CD8-positive, alpha-beta memory T cell (primary cell): ENCODE measurements around the gene FOSL2. TPM values are rescaled to one million over a fixed set of nuclear protein-coding genes. Genes with fewer than 3 reads are reported as not detected.
"Not testable (repeated sequence)": the region's sequence is repeated elsewhere in the genome, so short reads cannot be mapped to it uniquely, and the experiment has no call there.

Experiments used
- CTCF ChIA-PET: fragments of 350-600 bp; sonication (Branson Sonifier 250); formaldehyde crosslinking; loops from one replicate; lab custom pipeline; 2021; ENCODE audit warnings: antibody characterized with exemption; lab: Charles Lee
- POLR2A ChIA-PET: fragments of 350-600 bp; sonication (Branson Sonifier 250); formaldehyde crosslinking; loops from one replicate; lab custom pipeline; 2021; ENCODE audit warnings: antibody characterized with exemption; lab: Charles Lee
- DNase-seq, 5 donors: peaks; one replicate each; pipeline versions ENCODE4 v3.0.0 to v3.0.0-alpha.2; 2020 to 2022; ENCODE audit warnings: mixed read lengths in 1 of 5
- H3K27ac ChIP-seq: one replicate; pipeline ENCODE4 v1.7.0; 2013; ENCODE audit warnings: low read depth, mild to moderate bottlenecking, low read length, moderate library complexity
- H3K27me3 ChIP-seq: 2 replicates; pipeline ENCODE4 v1.7.0; 2013; ENCODE audit warnings: low read length, mild to moderate bottlenecking; ENCODE audit not compliant: insufficient read depth, poor library complexity, severe bottlenecking
- H3K36me3 ChIP-seq: 2 replicates; pipeline ENCODE4 v1.7.0; 2013; ENCODE audit warnings: mild to moderate bottlenecking, low read length, moderate library complexity; ENCODE audit not compliant: insufficient read depth
- H3K4me1 ChIP-seq: 2 replicates; pipeline ENCODE4 v1.7.0; 2013; ENCODE audit warnings: mild to moderate bottlenecking, low read length, moderate library complexity; ENCODE audit not compliant: insufficient read depth
- H3K4me3 ChIP-seq: 2 replicates; pipeline ENCODE4 v1.7.0; 2013; ENCODE audit warnings: mild to moderate bottlenecking, low read length
- H3K9me3 ChIP-seq: 2 replicates; pipeline ENCODE4 v1.7.0; 2013; ENCODE audit warnings: mild to moderate bottlenecking, low read length
- H3K27ac Mint-ChIP-seq, 8 donors: one replicate each; pipeline ENCODE4 v1.8.0; 2020 to 2021; ENCODE audit warnings: mixed read lengths in 8 of 8, mild to moderate bottlenecking in 6 of 8, inconsistent platforms in 3 of 8, moderate library complexity in 3 of 8
- H3K27me3 Mint-ChIP-seq, 2 donors: one replicate each; pipeline ENCODE4 v1.8.0; 2020 to 2021; ENCODE audit warnings: mixed read lengths in 2 of 2, mild to moderate bottlenecking in 1 of 2, moderate library complexity in 1 of 2
- H3K36me3 Mint-ChIP-seq, 3 donors: one replicate each; pipeline ENCODE4 v1.8.0; 2020 to 2021; ENCODE audit warnings: mixed read lengths in 3 of 3, inconsistent platforms in 1 of 3, mild to moderate bottlenecking in 1 of 3
- H3K4me1 Mint-ChIP-seq, 3 donors: one replicate each; pipeline ENCODE4 v1.8.0; 2020 to 2021; ENCODE audit warnings: mixed read lengths in 3 of 3, inconsistent platforms in 1 of 3, mild to moderate bottlenecking in 1 of 3
- H3K4me3 Mint-ChIP-seq, 7 donors: one replicate each; pipeline ENCODE4 v1.8.0; 2020 to 2021; ENCODE audit warnings: mixed read lengths in 7 of 7, mild to moderate bottlenecking in 6 of 7, moderate library complexity in 4 of 7, inconsistent platforms in 2 of 7
- H3K9me3 Mint-ChIP-seq, 5 donors: one replicate each; pipeline ENCODE4 v1.8.0; 2020 to 2022; ENCODE audit warnings: mixed read lengths in 5 of 5, mild to moderate bottlenecking in 3 of 5, moderate library complexity in 2 of 5, inconsistent platforms in 1 of 5
- polyA plus RNA-seq: library from polyadenylated mRNA; unstranded; fragments of 300-500 nt; fragmentation: Illumina TruSeq; gene quantifications from one replicate; pipeline ENCODE4 v1.2.3, GENCODE V29; 2021
- total RNA-seq, 2 experiments: library from RNA; stranded (reverse); gene quantifications; one replicate each; pipeline ENCODE4 v1.2.3, GENCODE V29; 2021

The FOSL2 gene
- total and polyA plus RNA-seq, 3 experiments from 2014 or later, result 14.1 to 47.3 (median 46.2) TPM

- Mint-ChIP-seq H3K4me3 (peak overlapping the region in 1 of 7 donors; percentile 78), H3K4me1 (peaks cover 39 to 48% (median 41%) of the 10 kb centered on the region in 3 donors), H3K9me3 (no peaks in the 10 kb centered on the region), H3K27ac (peak overlapping the region in 4 of 8 donors; percentile 0 to 80 (median 58)), H3K27me3 (no peaks in the 10 kb centered on the region), H3K36me3 (no peaks in the 10 kb centered on the region)
- Histone ChIP-seq H3K36me3 (no peaks in the 10 kb centered on the region), H3K9me3 (no peaks in the 10 kb centered on the region), H3K4me3 (no peak overlapping the region), H3K27ac (no peak overlapping the region), H3K27me3 (no peaks in the 10 kb centered on the region), H3K4me1 (peaks cover 27% of the 10 kb centered on the region)
- no peak for DNase-seq
- CTCF ChIA-PET, result interaction anchor here (1.2 to 2.0 kb wide), 2 partner anchors 9 to 10 kb away, joined by 3 to 5 read pairs; no protein-coding TSS in a partner anchor
- POLR2A ChIA-PET, result no interaction called here
Observed at GRCh38 chr2:28370354-28370753, 22.3 kb upstream of the FOSL2 start.

GRCh38 chr2:28371728-28372127, 20.9 kb upstream of the FOSL2 start:
- H3K4me3 Mint-ChIP-seq, H3K36me3 Mint-ChIP-seq, DNase-seq, H3K4me3 ChIP-seq, H3K27ac Mint-ChIP-seq, CTCF ChIA-PET, H3K27me3 Mint-ChIP-seq, H3K9me3 Mint-ChIP-seq, POLR2A ChIA-PET, H3K9me3 ChIP-seq, H3K27ac ChIP-seq, H3K36me3 ChIP-seq, H3K27me3 ChIP-seq: not testable (repeated sequence)
- H3K4me1 Mint-ChIP-seq, result peaks cover 25 to 34% (median 31%) of the 10 kb centered on the region in 3 donors
- H3K4me1 ChIP-seq, result peaks cover 13% of the 10 kb centered on the region

GRCh38 chr2:28373854-28374253, 18.8 kb upstream of the FOSL2 start:
- no peaks in the 10 kb centered on the region for H3K36me3 ChIP-seq
- H3K4me1 Mint-ChIP-seq, result peaks cover 22 to 33% (median 29%) of the 10 kb centered on the region in 3 donors
- no peak for DNase-seq
- H3K27me3 Mint-ChIP-seq, result no peaks in the 10 kb centered on the region
- CTCF ChIA-PET, result no interaction called here
- H3K27me3 ChIP-seq, result no peaks in the 10 kb centered on the region
- no peak overlapping the region for H3K4me3 Mint-ChIP-seq
- POLR2A ChIA-PET, result no interaction called here
- H3K27ac ChIP-seq, result no peak overlapping the region
- peaks cover 14% of the 10 kb centered on the region for H3K4me1 ChIP-seq
- H3K27ac Mint-ChIP-seq, result peak overlapping the region in 3 of 8 donors; percentile 19 to 81 (median 64)
- H3K9me3 ChIP-seq, result no peaks in the 10 kb centered on the region
- H3K4me3 ChIP-seq, result no peak overlapping the region
- no peaks in the 10 kb centered on the region for H3K36me3 Mint-ChIP-seq
- H3K9me3 Mint-ChIP-seq, result no peaks in the 10 kb centered on the region

GRCh38 chr2:28374331-28374730, 18.3 kb upstream of the FOSL2 start:
- Histone ChIP-seq H3K36me3 (no peaks in the 10 kb centered on the region), H3K4me1 (peaks cover 18% of the 10 kb centered on the region), H3K9me3 (no peaks in the 10 kb centered on the region), H3K4me3 (no peak overlapping the region), H3K27ac (no peak overlapping the region), H3K27me3 (no peaks in the 10 kb centered on the region)
- Mint-ChIP-seq H3K36me3 (no peaks in the 10 kb centered on the region), H3K27me3 (no peaks in the 10 kb centered on the region), H3K4me3 (no peak overlapping the region), H3K27ac (peak overlapping the region in 1 of 8 donors; percentile 77), H3K4me1 (peaks cover 27 to 35% (median 33%) of the 10 kb centered on the region in 3 donors), H3K9me3 (no peaks in the 10 kb centered on the region)
- ChIA-PET POLR2A (no interaction called here), CTCF (no interaction called here)
- DNase-seq, result peak in 1 of 5 donors; percentile 29

GRCh38 chr2:28375236-28375635, 17.4 kb upstream of the FOSL2 start:
- Histone ChIP-seq H3K4me1 (peaks cover 28% of the 10 kb centered on the region), H3K27ac (no peak overlapping the region), H3K4me3 (no peak overlapping the region), H3K27me3 (no peaks in the 10 kb centered on the region), H3K36me3 (no peaks in the 10 kb centered on the region), H3K9me3 (no peaks in the 10 kb centered on the region)
- Mint-ChIP-seq H3K36me3 (no peaks in the 10 kb centered on the region), H3K4me3 (no peak overlapping the region), H3K4me1 (peaks cover 36 to 43% (median 42%) of the 10 kb centered on the region in 3 donors), H3K27ac (peak overlapping the region in 1 of 8 donors; percentile 4), H3K27me3 (no peaks in the 10 kb centered on the region), H3K9me3 (no peaks in the 10 kb centered on the region)
- CTCF ChIA-PET, result no interaction called here
- peak in 1 of 5 donors; percentile 9 for DNase-seq
- POLR2A ChIA-PET, result interaction anchor here (0.5 kb wide), 1 partner anchor 16 kb away, joined by 5 read pairs; no protein-coding TSS in a partner anchor

GRCh38 chr2:28375742-28376631, 16.7 kb upstream of the FOSL2 start:
- Mint-ChIP-seq H3K36me3 (no peaks in the 10 kb centered on the region), H3K27me3 (no peaks in the 10 kb centered on the region), H3K4me1 (peaks cover 36 to 47% (median 47%) of the 10 kb centered on the region in 3 donors), H3K9me3 (no peaks in the 10 kb centered on the region), H3K4me3 (no peak overlapping the region), H3K27ac (peak overlapping the region in 5 of 8 donors; percentile 25 to 81 (median 42))
- Histone ChIP-seq H3K9me3 (no peaks in the 10 kb centered on the region), H3K36me3 (no peaks in the 10 kb centered on the region), H3K27me3 (no peaks in the 10 kb centered on the region), H3K4me3 (no peak overlapping the region), H3K27ac (no peak overlapping the region), H3K4me1 (peaks cover 28% of the 10 kb centered on the region)
- ChIA-PET CTCF (no interaction called here), POLR2A (interaction anchor here (0.5 kb wide), 1 partner anchor 15 kb away, joined by 5 read pairs; no protein-coding TSS in a partner anchor)
- DNase-seq, result no peak

- Histone ChIP-seq H3K27me3 (no peaks in the 10 kb centered on the region), H3K36me3 (no peaks in the 10 kb centered on the region), H3K27ac (no peak overlapping the region), H3K4me1 (peaks cover 28% of the 10 kb centered on the region), H3K4me3 (no peak overlapping the region), H3K9me3 (no peaks in the 10 kb centered on the region)
- Mint-ChIP-seq H3K27ac (peak overlapping the region in 4 of 8 donors; percentile 7 to 96 (median 62)), H3K27me3 (no peaks in the 10 kb centered on the region), H3K36me3 (no peaks in the 10 kb centered on the region), H3K4me3 (peak overlapping the region in 1 of 7 donors; percentile 33), H3K4me1 (peaks cover 36 to 49% (median 47%) of the 10 kb centered on the region in 3 donors), H3K9me3 (no peaks in the 10 kb centered on the region)
- ChIA-PET POLR2A (no interaction called here), CTCF (no interaction called here)
- no peak for DNase-seq
Observed at GRCh38 chr2:28377195-28377816, 15.4 kb upstream of the FOSL2 start.
